GM11168 (cell line): ENCODE results near the gene LYSMD1.

Experiments used
- in situ Hi-C: fragments of 300-500 bp; cut with MboI; formaldehyde crosslinking; loops from one replicate; pipeline ENCODE4 v1.12.0; 2022; ENCODE audit warnings: low sequenced_read_pairs; ENCODE audit not compliant: unreplicated experiment

Gene LYSMD1

GRCh38 chr1:151176514-151177045, 10.9 kb upstream of the LYSMD1 start:
- in situ Hi-C loops, result no loop called here

GRCh38 chr1:151175863-151176262, 10.2 kb upstream of the LYSMD1 start, which contains the start of gene TMOD4:
Gene TMOD4 (minus strand): TSS chr1:151175981. CDS start chr1:151174875, 1,106 bp downstream.
- in situ Hi-C loops, result no loop called here

GRCh38 chr1:151175041-151175741, 9.5 kb upstream of the LYSMD1 start:
- in situ Hi-C loops, result no loop called here

GRCh38 chr1:151171190-151171589, 5.5 kb upstream of the LYSMD1 start:
- in situ Hi-C loops, result no loop called here

- in situ Hi-C loops, result no loop called here
Measured at GRCh38 chr1:151167116-151167515, 1.4 kb upstream of the LYSMD1 start.

GRCh38 chr1:151166505-151166956, 829 bp upstream of the LYSMD1 start:
- in situ Hi-C loops, result no loop called here

GRCh38 chr1:151165281-151165737, 393 bp downstream of the LYSMD1 start:
- in situ Hi-C loops, result no loop called here

GRCh38 chr1:151164732-151165280, 896 bp downstream of the LYSMD1 start:
- in situ Hi-C loops, result no loop called here

- in situ Hi-C loops, result loop anchor here (5.0 kb wide), 1 partner anchor 57 kb away; no protein-coding TSS in a partner anchor
Measured at GRCh38 chr1:151159373-151159772, 6.3 kb downstream of the LYSMD1 start.

GRCh38 chr1:151158751-151159251, 6.9 kb downstream of the LYSMD1 start:
- in situ Hi-C loops, result loop anchor here (5.0 kb wide), 1 partner anchor 56 kb away; no protein-coding TSS in a partner anchor

- in situ Hi-C loops, result loop anchor here (5.0 kb wide), 1 partner anchor 56 kb away; no protein-coding TSS in a partner anchor
Measured at GRCh38 chr1:151158326-151158725, 7.4 kb downstream of the LYSMD1 start.

- in situ Hi-C loops, result loop anchor here (5.0 kb wide), 1 partner anchor 55 kb away; no protein-coding TSS in a partner anchor
Measured at GRCh38 chr1:151157067-151157531, 8.6 kb downstream of the LYSMD1 start.

GRCh38 chr1:151156515-151156819, 9.2 kb downstream of the LYSMD1 start, which contains the start of gene TNFAIP8L2:
Gene TNFAIP8L2 (plus strand): TSS chr1:151156649. CDS start chr1:151158698, 2,049 bp downstream.
- in situ Hi-C loops, result loop anchor here (5.0 kb wide), 1 partner anchor 54 kb away; no protein-coding TSS in a partner anchor

- in situ Hi-C loops, result no loop called here
Measured at GRCh38 chr1:151147665-151148064, 18.0 kb downstream of the LYSMD1 start.

- in situ Hi-C loops, result no loop called here
Measured at GRCh38 chr1:151147132-151147503, 18.6 kb downstream of the LYSMD1 start.

- in situ Hi-C loops, result no loop called here
Measured at GRCh38 chr1:151146412-151147131, 19.1 kb downstream of the LYSMD1 start, which contains the start of gene SEMA6C. Gene SEMA6C (minus strand): TSS chr1:151146631. CDS start chr1:151142621, 4,010 bp downstream.

GRCh38 chr1:151146072-151146411, 19.7 kb downstream of the LYSMD1 start:
- in situ Hi-C loops, result no loop called here

GRCh38 chr1:151145304-151146071, 20.2 kb downstream of the LYSMD1 start:
- in situ Hi-C loops, result no loop called here

GRCh38 chr1:151144474-151145303, 21.0 kb downstream of the LYSMD1 start:
- in situ Hi-C loops, result no loop called here
